ENCODE measurements around the gene BICD1. TPM values are rescaled to one million over a fixed set of nuclear protein-coding genes. Genes with fewer than 3 reads are reported as not detected.
A peak's percentile ranks its signal among the peaks of the same experiment; 100 is the strongest.

BICD1 gene
- total RNA-seq, 1 donor from 2014 or later: 13.1 TPM

- DNase-seq (ENCODE audit: low read depth): no peak
- H3K36me3 ChIP-seq (ENCODE audit: control insufficient read depth, insufficient read depth, low read length): no peaks in the 10 kb centered on the region
- peak; percentile 60 for TF ChIP-seq CTCF (IDR thresholded peaks at IDR 0.05; ENCODE audit: insufficient read depth, low read length, poor library complexity, severe bottlenecking)
- H3K4me3 ChIP-seq (ENCODE audit: low read depth, low read length): no peak overlapping the region
- no peaks in the 10 kb centered on the region for H3K27me3 ChIP-seq (ENCODE audit: control insufficient read depth, insufficient read depth, low read length)
These were observed 195.8 kb downstream of the BICD1 start for GRCh38 chr12:32302218-32303173.

- Histone ChIP-seq H3K4me3 (ENCODE audit: low read depth, low read length) (no peak overlapping the region), H3K36me3 (ENCODE audit: control insufficient read depth, insufficient read depth, low read length) (no peaks in the 10 kb centered on the region), H3K27me3 (ENCODE audit: control insufficient read depth, insufficient read depth, low read length) (no peaks in the 10 kb centered on the region)
- TF ChIP-seq CTCF (IDR thresholded peaks at IDR 0.05; ENCODE audit: insufficient read depth, low read length, poor library complexity, severe bottlenecking): no peak
- DNase-seq (ENCODE audit: low read depth): no peak
These were observed 196.5 kb downstream of the BICD1 start for GRCh38 chr12:32303174-32303549.

- H3K27me3 ChIP-seq (ENCODE audit: control insufficient read depth, insufficient read depth, low read length): no peaks in the 10 kb centered on the region
- DNase-seq (ENCODE audit: low read depth): no peak
These were observed 198.5 kb downstream of the BICD1 start for GRCh38 chr12:32305163-32305562.

GRCh38 chr12:32307326-32307725 is 200.7 kb downstream of the BICD1 start:
- Histone ChIP-seq H3K36me3 (ENCODE audit: control insufficient read depth, insufficient read depth, low read length) (no peaks in the 10 kb centered on the region), H3K27me3 (ENCODE audit: control insufficient read depth, insufficient read depth, low read length) (no peaks in the 10 kb centered on the region), H3K4me3 (ENCODE audit: low read depth, low read length) (no peak overlapping the region)
- DNase-seq (ENCODE audit: low read depth): no peak
- TF ChIP-seq CTCF (IDR thresholded peaks at IDR 0.05; ENCODE audit: insufficient read depth, low read length, poor library complexity, severe bottlenecking): no peak

More at GRCh38 chr12:32305163-32305562, 198.5 kb downstream of the BICD1 start:
- Histone ChIP-seq H3K36me3 (ENCODE audit: control insufficient read depth, insufficient read depth, low read length) (no peaks in the 10 kb centered on the region), H3K4me3 (ENCODE audit: low read depth, low read length) (no peak overlapping the region)
- TF ChIP-seq CTCF (IDR thresholded peaks at IDR 0.05; ENCODE audit: insufficient read depth, low read length, poor library complexity, severe bottlenecking): peak; percentile 21

- Histone ChIP-seq H3K4me3 (ENCODE audit: low read depth, low read length) (no peak overlapping the region), H3K36me3 (ENCODE audit: control insufficient read depth, insufficient read depth, low read length) (no peaks in the 10 kb centered on the region), H3K27me3 (ENCODE audit: control insufficient read depth, insufficient read depth, low read length) (no peaks in the 10 kb centered on the region)
- no peak for TF ChIP-seq CTCF (IDR thresholded peaks at IDR 0.05; ENCODE audit: insufficient read depth, low read length, poor library complexity, severe bottlenecking)
- peak; percentile 67 for DNase-seq (ENCODE audit: low read depth)
These were observed 203.4 kb downstream of the BICD1 start for GRCh38 chr12:32309811-32310736.
